NCI-H1694 (cell line): ENCODE measurements around the gene ACADVL.
"Not testable (repeated sequence)": the region's sequence is repeated elsewhere in the genome, so short reads cannot be mapped to it uniquely, and the experiment has no call there.

Experiments used
- DNase-seq: peaks from one replicate; lab custom pipeline; 2025; lab: John Stamatoyannopoulos, UW

ACADVL gene

GRCh38 chr17:7235693-7236665 lies 16.2 kb downstream of the ACADVL start:
- DNase-seq = no peak

GRCh38 chr17:7236808-7237207 lies 17.1 kb downstream of the ACADVL start:
- no peak for DNase-seq

DNA sequence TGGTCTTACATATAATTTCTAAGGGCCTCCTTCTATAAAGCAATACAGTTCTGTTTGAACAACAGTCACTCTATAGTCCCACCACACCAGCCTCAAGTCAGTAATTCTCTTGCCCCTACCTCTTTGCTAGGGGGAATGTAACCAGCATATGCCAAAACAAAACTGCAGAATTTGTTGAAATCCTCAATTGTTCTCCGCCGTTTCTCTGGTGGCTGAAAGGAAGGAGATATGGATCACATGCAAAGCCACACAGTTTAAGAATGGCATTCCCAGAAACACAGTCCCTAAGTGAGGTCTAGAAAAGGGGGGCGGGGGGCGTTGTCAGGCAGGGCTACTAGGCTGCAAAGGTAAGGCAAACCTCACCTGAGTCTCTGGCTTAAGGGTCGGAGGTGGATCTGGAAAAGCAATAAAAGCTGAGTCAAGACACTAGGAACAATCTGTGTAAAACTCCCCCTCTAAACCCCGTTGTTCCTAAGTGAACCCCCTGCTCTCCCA lies 17.6 kb downstream of the ACADVL start:
- no peak for DNase-seq

DNA sequence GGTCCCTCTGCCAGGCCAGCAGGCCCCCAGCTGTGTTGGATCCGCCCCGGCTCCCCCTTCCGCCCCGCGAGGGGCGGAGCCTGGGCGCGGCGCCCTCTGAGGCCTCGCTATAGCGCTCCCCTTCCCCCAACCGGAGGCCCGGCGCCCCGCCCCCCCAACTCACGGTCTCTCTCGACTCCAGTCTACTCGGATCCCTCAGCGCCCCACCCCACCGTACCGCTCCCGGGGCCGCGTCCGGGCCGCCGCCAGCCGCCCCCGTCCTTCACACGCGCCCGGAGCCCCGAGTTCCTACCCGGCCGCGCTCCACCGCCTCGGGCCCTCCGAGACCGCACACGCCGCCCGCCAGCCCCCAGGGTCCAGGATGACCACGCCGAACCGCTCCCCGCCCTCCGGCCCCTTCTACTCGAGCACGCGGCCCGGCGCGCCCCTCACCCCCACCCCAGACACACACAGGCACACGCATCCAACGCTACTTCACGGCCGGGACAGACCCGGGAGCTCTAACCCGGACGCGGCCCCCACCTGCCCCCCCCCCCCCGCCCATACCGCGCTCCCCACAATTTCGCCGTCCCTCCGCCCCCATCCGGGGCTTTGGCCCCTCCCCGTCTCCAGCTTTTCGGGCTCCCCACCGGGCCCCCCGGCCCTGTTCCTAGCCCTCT lies 18.2 kb downstream of the ACADVL start:
- peak; percentile 9 for DNase-seq

DNA sequence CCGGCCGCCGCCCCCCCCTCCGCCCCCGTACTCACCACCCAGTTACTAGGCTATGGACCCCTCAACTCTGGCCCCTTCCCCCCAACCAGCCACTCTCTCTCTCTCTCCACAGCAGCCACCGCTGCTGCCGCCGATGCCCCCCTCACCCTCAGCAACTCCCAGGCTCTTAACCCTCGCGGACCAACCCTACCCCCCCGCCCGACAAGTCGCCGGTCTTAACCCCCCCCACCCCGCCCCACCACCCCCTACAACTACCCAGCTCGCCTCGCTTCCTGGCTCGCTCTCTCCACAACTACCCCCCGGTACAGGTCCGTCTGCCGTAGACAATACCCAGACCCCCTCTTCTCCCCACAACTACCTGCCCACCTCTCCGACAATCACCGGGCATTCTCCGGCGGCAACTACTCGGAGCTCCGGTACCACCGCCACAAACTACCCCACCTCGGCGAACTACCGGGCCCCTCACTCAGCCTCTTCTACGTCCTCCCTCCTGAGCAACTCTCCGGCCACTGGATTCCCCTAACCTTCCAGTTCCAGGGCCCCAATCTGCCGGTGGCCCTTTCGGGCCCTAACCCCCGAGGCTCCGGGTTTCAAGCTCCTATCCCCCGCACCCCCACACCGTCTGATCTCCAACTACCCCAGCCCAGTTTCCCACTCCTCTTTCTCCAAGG lies 18.8 kb downstream of the ACADVL start:
- DNase-seq = no peak

- peak; percentile 99 for DNase-seq
These were observed 19.6 kb downstream of the ACADVL start, which contains the start of gene PHF23 for GRCh38 chr17:7239091-7240027. Gene PHF23 (minus strand): TSS chr17:7239457. CDS start chr17:7239279, 178 bp downstream.

DNA sequence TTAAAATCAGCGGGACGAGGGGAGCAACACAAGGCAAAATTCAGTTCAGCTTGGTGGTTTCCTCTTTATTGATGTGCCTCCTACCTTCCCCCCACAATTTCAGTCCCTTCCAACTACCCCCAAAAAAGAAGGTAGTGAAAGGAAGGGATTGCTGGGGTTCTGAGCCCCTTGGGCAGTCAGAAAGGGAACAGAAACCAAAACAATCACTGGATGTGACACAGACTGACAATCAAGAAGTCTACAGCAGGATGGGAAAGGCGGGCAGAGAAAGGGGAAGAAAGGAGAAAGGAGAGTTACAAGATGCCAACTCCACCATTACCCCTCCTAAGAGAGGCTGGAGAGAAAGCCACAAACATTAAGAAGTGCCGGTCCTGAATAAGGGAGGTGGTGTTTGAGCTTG lies 20.6 kb downstream of the ACADVL start:
- no peak for DNase-seq

GRCh38 chr17:7241090-7241733 lies 21.5 kb downstream of the ACADVL start:
- DNase-seq = no peak

- DNase-seq = peak; percentile 90
These were observed 22.3 kb downstream of the ACADVL start, which contains the start of gene GABARAP for GRCh38 chr17:7241783-7242716. Gene GABARAP (minus strand): TSS chr17:7242449. CDS start chr17:7242330, 119 bp downstream.

GRCh38 chr17:7242717-7243452 lies 23.1 kb downstream of the ACADVL start:
- DNase-seq = peak; percentile 93

GRCh38 chr17:7243453-7243729 lies 23.7 kb downstream of the ACADVL start:
- no peak for DNase-seq

GRCh38 chr17:7243838-7244237 lies 24.1 kb downstream of the ACADVL start:
- not testable (repeated sequence) for DNase-seq

- no peak for DNase-seq
These were observed 27.0 kb downstream of the ACADVL start for GRCh38 chr17:7246779-7247178.

- no peak for DNase-seq
These were observed 29.1 kb downstream of the ACADVL start for GRCh38 chr17:7248796-7249195.

DNA sequence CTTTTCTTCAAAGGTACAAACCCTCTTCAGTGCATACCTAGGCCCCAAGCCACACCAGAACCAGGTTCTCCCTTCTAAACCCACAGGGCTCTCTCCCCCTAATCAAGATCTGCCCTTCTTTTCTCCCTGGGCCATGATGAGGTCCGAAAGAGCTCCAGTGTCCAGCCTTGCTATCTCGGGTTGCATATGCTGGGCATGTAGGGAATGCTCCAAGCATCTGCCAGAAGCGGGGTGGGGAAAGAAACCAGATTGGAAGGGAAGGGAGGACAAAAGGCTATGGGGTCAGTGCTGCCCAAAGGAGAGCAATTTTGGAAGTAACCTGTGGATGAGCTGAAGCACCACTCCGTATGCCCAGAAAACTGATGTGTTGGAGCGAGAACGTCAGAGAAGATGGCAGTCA lies 29.5 kb downstream of the ACADVL start:
- no peak for DNase-seq

DNA sequence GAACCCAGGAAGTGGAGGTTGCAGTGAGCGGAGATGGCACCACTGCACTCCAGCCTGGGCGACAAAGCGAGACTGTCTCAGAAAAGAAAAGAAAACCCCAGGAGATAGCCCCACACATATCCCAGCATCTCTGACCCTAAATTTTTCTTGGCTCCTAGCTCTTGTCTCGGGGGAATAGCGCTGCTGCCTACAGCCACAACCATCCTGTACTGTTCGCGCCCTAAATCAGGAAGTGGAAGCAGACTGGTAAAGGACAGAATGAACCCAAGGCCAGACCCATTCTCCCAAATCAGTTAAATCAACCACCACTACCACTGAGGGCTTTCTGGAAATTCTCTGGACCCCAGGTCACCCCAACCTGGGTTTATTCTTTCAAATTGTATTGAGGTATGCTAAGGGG lies 30.1 kb downstream of the ACADVL start:
- DNase-seq = no peak

DNA sequence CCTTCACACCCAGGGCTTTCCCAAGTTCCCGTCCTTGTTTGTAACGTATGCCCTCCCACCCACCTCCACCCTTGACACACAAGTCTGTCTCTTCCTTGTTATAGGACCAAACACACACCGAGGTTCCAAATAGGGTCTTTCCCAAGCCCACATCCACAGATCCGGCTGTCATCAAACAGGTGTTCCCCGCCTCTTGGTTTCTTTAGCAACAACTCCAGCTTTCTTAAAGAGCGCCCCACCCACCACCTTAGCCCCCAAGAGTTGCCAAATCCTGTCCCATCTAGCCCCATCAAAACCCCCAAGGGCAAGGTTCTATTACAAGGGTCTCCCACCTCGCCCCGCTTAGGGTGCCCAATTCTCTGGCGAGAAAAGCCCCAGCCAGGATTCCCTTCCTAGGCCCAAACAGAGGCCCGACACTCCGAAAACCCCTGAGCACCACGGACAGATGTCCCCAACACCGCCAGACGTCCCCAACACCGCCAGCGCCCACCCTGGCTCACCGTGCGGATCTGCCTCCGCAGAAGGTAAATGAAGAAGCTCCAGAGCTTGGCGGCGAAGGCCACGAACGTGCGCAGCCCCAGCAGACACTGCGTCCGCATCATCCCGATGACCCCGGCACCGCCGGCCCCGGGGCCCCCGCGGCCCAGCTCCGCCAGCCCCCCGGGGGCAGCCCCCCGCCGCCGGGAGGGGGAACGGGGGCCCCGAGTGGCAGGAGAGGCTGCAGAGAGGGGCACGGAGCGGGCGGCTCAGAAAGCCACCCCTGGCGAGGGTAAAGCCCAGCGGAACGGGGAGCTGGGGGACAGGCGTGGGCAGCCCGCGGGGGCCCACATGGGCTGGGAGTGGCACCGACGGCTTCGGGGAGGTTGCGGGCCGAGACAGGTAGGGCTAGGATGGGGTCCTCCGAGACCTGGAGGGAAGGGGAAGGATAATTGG lies 31.2 kb downstream of the ACADVL start:
- DNase-seq = no peak

GRCh38 chr17:7251661-7252175 lies 32.0 kb downstream of the ACADVL start, which contains the start of gene CTDNEP1:
Gene CTDNEP1 (minus strand): TSS chr17:7251734. CDS start chr17:7251296, 438 bp downstream.
- peak; percentile 99 for DNase-seq
